Erythroblast (primary cell): Measurements from ENCODE around the gene SMIM28.
"Not testable (repeated sequence)": the region's sequence is repeated elsewhere in the genome, so short reads cannot be mapped to it uniquely, and the experiment has no call there.

Experiments
- DNase-seq, 2 experiments: peaks; one replicate each; lab custom pipeline; 2025; lab: John Stamatoyannopoulos, UW
- GATA1 ChIP-seq: IDR thresholded peaks from 2 replicates; pipeline ENCODE4 v1.6.1; 2011; ENCODE audit warnings: low read depth, mild to moderate bottlenecking, control low read depth, low read length, moderate library complexity
- POLR2A ChIP-seq: IDR thresholded peaks from 2 replicates; pipeline ENCODE4 v1.6.1; 2011; ENCODE audit warnings: mild to moderate bottlenecking, low read length

SMIM28 gene

DNA sequence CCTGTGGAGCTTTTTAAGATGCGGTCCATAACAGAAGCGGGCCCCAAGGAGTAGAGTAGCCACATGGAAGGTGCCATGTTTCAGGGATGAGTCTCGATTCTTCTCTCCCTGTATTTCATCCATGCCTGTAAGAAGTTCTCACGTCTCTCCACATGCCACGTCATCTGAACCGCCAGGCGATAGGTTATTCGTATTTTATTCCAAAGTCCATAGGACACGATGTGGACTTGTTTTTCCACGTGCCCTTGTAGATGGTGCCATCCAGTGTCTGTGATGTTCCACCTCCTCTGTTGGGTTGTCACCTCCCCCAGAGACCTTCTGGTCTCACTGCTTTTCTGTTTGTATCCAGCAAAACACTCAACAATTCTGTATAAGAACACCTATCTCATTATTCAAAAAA, 43.9 kb downstream of the SMIM28 start:
- no peak for DNase-seq
- TF ChIP-seq POLR2A, result no peak
- TF ChIP-seq GATA1, result no peak

DNA sequence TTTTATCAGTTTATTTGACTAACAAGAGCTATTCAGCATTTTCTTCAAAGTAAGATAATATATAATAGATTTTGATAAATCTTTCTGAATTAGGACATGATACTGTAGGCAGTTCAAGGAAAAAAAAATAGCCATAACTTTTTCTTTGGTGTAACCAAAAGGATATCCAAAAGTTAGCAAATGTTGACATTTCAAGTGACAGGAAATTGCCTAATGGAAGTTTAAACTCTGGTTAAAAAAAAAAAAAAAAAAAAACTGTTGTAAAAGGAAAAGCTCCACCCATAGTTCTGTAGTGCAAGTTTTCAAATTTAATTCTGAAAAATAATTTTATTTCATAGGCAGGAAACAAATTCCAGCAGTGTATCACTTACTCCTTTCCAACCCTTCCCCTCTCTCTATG, 45.2 kb downstream of the SMIM28 start:
- no peak for DNase-seq
- TF ChIP-seq GATA1, result no peak
- TF ChIP-seq POLR2A, result no peak

DNA sequence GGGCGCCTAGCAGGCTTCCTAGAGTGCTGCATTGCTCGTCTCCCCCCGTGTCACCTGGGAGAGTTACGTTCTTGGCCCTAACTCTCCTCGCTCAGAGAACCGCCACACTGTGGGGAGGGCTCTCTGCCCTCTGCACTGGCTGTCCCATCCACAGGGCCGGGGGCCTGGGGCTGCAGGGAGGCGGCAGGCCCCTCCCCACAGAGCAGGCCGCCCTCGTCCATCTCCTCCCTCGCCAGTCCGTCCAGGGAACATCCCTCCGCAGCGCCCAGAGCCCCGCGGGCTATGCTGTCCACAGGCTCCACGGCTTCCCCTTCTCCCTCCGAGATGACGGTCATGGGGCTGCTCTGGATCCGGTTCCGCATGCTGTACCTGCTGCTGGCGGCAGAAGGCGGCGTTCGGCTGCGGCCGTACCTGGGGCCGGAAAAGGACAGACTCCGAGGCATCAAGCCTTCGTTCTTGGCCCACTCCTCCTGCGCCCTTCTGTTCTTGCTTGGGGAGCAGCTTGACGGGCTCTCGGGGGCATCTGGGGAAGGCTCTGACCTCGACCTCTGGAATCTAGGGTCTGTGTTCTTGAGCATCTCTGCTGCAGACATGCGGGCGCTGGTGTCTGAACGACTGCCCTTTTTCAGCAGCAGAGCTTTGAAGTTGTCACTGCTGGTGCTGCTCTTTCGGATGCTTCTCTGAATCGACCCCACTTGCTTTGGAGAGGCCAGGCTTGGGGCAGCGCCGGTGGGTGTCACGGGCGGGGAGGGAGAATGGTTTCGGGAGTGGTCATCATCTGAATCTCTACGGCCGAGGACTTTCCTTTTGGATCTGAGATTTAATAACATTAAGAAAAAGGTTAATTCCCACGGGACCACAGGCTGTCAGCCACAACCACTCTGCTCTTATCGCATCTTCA, 46.5 kb downstream of the SMIM28 start:
- DNase-seq, result no peak
- TF ChIP-seq POLR2A (no peak), GATA1 (no peak)

DNA sequence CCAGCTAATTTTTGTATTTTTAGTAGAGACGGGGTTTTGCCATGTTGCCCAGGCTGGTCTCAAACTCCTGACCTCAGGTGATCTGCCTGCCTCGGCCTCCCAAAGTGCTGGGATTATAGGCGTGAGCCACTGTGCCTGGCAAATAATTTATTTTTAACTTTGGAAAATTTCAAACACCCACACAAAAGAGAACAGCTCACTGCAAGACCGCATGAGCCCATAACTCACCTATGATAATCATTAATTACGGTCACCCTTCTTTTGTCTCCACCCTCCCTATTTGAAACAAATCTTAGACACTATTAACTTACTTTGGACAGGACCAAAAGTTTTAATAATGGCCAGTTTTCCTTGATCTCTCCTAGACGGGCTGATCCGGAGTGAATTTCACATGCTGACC, 47.6 kb downstream of the SMIM28 start:
- DNase-seq, result not testable (repeated sequence)

DNA sequence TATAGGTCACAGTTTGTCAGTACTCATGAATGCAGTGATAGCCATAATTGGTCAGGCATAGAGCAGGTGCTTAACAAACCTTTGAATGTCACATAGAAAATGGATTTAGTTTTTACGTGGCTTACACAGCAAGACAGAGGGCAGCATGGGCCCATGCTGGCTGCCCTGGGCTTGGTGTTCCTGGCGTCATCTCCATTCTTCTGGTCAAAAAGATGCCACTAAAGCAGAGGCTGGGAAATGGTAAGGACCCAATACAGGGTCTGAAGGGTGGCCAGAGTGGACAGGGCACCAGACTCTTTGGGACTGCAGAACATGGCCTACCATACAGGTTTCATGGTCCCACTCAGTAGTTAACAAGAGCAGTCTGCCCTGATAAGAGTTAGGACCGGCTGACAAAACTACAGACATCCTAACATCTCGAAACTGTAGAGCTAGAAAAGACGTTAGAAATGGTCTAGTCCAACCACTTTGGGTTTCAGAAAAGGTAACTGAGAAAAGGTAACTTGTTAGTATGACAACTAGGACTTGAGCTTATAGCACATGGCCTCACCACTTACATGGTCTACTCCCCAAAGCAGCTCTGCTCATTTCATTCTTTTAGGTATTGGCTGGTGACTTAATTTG, 48.9 kb downstream of the SMIM28 start:
- DNase-seq, result no peak
- TF ChIP-seq POLR2A (no peak), GATA1 (no peak)

DNA sequence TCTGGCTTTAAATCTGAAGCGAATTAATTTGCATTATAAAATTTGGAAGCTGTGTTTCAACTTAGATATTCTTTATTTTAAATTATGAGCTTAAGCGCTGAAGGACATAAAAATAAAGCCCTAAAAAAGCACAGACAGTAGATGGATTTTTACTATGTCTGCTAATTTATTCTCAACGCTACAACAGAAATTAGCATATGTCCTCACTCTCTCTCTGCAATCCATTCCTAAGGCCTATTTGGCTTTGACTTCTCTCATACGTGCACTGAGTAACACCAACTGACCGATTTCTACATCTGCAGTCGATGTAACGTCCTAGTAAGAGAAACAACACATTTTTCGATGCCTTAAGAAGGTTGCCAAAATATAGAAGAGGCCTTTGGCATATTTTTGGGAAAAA, 50.0 kb downstream of the SMIM28 start:
- TF ChIP-seq GATA1, result no peak
- TF ChIP-seq POLR2A, result no peak
- no peak for DNase-seq

DNA sequence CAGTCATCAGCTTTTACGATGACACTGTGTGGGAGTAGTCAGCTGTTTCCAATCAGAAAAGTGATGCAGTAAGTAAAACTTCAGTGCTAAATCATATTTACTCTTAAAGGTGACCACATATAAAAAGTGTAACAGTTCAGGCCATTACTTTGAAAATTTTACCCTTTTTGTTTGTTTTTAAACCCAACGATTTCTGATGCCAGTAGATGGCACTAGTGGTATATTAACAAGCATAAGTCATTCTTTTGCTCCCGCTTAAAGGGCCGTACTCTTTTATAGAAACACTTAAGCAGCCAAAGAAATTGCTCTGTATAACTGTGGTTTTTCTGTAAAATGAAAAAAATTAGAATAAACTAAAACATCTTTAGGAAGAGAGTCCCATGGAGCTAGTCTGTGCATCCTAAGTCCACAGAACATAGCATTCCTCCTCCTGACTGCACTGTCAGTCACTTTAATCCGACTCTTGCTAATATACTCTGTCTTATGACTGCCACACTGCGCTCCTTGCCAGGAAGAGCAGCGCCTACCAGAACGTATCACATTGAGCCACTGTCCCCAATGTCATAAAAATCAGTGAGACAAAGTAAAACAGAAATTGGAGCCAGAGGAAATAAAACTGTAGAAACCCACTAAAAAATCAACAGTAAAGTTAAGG, 51.4 kb downstream of the SMIM28 start:
- TF ChIP-seq POLR2A (no peak), GATA1 (no peak)
- DNase-seq, result peak; percentile 29 to 39

DNA sequence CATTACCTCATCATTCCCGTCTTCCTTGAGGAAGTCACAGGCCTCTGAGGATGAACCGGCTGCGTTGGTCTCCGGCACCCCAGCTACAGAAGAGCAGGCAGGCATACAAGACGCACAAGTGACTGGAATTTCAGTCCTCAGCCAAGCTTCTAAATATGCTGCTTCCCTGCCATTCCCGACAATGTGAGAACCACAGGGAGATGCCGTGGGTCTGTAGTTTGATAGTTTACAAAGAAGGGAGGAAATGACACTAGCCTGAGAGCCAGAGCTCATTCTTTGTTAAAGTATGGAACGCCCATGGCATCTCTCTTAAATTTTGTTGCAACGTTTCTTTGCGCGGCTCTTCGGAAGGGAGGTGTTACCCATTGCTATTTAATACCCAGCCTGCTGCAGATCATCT, 52.1 kb downstream of the SMIM28 start:
- DNase-seq, result no peak
- TF ChIP-seq GATA1 (no peak), POLR2A (no peak)

DNA sequence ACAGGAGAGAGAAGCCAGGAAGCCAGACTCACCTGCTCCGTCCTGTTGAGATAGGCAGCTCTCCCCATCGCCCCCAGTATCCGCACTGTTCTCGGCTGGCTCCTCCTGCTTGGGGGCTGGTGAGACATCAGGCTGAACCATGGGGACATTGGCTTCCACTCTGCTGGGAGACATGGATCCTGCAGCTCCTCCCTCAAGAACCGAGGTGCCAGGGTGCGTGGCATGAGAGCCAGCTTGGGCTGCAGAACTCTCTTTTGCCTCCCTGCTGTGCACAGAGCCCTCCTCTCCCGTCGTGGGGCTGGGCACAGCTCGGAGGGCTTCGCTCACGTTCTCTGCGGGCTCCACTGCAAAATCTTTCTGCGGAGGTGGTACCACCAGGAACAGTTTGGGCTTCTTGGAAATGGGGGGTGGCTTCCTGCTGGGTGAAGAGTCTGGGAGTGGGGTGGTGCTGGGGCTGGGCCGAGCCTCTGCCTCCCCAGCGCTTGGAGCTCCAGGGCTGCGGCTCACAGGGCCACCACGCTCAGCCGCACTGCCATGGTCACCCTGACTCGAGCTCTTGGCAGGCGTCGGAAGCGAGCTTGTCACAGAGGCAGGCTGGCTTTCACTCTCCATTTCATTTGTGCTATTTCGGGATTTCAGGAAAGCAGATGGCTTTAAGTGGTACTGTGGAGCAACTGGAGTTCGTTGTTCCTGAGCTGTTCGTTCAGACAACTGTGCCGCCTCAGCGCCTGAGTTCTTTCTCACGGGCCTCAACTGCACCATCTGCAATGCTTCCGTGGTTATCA, 52.8 kb downstream of the SMIM28 start:
- TF ChIP-seq POLR2A (no peak), GATA1 (no peak)
- no peak for DNase-seq

DNA sequence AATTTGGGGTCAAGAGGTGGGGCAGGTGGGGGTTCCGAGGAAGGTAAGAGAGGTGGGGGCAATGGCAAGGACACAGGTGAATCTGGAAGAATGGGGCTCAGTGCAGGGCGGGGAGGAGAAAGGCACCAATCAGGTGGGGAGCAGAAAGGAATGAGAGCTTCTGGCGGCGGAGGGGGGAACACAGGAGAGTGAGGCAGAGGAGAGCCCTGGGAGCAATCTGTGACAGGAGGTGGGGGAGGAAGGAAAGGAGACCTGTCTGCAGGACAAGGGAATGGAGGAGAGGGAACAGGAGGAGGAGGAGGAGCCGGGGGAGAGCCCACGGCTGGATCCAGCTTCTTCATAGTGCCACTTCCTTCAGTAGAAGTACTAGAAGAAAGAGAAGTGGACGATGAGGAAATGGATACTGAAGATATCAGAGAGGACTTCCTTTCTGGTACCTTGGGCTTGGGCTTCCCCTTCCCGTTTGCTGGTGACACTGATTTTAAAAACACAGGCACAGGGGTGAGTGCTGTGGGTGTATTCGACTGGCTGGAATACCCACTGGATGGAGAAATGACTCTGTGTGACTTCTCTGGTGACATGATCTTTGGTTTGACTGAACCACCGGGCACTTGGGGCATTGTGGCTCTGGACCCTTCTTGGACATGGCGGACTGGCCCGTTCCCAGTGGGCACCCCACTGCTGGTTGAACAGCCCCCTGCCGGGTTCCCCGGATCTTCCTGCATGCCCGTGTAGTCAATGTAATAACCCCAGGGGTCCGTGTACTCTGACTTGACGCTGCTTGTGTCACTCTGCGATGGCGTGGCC, 53.8 kb downstream of the SMIM28 start:
- no peak for DNase-seq

DNA sequence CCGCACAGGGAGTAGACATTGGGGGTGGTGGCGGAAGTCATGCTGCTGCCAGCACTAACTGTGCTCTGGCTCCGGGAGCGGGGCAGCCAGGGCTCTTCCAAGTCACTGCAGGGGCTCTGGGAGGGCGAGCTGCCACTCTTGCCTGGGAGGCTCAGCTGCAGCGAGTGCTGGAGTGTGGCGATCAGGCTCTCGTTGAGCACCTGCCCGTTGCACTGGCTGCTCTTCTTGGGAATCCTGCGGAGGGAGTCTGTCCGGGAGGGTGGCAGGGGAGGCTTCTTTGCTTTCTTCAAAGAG, 54.3 kb downstream of the SMIM28 start:
- TF ChIP-seq GATA1 (no peak), POLR2A (no peak)
- DNase-seq, result no peak

More for the DNA sequence above, 53.8 kb downstream of the SMIM28 start:
- TF ChIP-seq POLR2A (no peak), GATA1 (no peak)
